ENCODE data around the gene CMSS1. TPM values are rescaled to one million over a fixed set of nuclear protein-coding genes. Genes with fewer than 3 reads are reported as not detected.

Gene CMSS1
- total RNA-seq, 5 donors from 2014 or later (not counting 1 experiment from before 2014, with no cell fraction given), result 16.2 to 22.0 (median 18.3) TPM

DNA sequence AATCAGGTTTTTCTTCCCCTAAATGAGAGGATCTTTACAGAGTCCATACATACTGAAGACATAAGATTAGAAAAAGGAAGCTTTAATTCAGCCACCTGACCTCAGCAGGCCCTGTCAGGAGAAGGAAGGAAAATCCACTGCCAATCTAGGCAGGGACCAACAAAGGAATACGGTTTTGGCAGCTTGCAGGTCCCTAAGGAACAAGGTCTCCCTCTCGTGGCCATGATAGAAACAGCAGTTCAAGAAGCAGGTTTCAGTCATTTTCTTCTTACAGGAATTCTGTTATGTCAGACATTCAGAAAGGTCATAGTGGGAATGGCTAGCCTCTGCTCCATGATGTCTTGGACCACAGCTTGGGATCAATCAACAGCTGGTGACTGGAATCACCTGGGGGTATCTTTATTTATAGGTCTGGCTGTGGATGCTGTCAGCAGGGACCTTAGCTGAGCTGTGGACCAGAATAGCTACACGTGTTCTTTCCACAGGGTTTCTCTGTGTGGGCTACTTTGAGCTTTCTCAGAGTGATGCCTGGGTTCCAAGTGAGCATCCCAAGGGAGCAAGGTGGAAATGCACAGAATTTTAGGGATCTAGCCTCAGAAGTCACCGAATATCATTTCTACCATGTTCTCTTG lies 9.4 kb upstream of the CMSS1 start:
- DNase-seq (peak in 19 of 35 experiments; percentile 7 to 72 (median 22)), ATAC-seq (replicated peaks in 1 of 4) (peak in 3 of 4 experiments; percentile 37 to 45 (median 44))
- WGBS (ENCODE audit: insufficient coverage), result 45% methylated on average over 2 of the region's 4 CpGs
- Histone ChIP-seq H3K4me3 (ENCODE audit: control insufficient read depth in 1 of 2, extremely low read depth in 1 of 2, low read length in 1 of 2) (no peak overlapping the region), H3K36me3 (ENCODE audit: control insufficient read depth in 2 of 2, extremely low read depth in 1 of 2, insufficient read depth in 1 of 2, low read length in 1 of 2) (no peaks in the 10 kb centered on the region), H3K27me3 (replicated peaks in 1 of 2; ENCODE audit: control insufficient read depth in 2 of 2, extremely low read depth in 1 of 2, insufficient read depth in 2 of 2, low read length in 1 of 2) (peaks cover 0 to 5% of the 10 kb centered on the region in 2 experiments), H3K9me3 (no peaks in the 10 kb centered on the region), H3K27ac (ENCODE audit: low read length) (no peak overlapping the region), H3K4me1 (ENCODE audit: control insufficient read depth in 1 of 2, extremely low read depth in 1 of 2, insufficient read depth in 2 of 2, low read length in 2 of 2) (no peaks in the 10 kb centered on the region)
- peaks cover 9% of the 10 kb centered on the region for H3K36me3 Mint-ChIP-seq
- H3K4me3 Mint-ChIP-seq, result no peak overlapping the region
- CTCF ChIA-PET, result interaction anchor here (0.6 to 1.7 kb wide), 12 partner anchors 9 to 993 kb away, joined by 3 to 7 read pairs (median 4); partner anchors contain the start of gene CMSS1 (in 2 of the 2)
- POLR2A ChIA-PET, result no interaction called here
- H3K27me3 Mint-ChIP-seq, result no peaks in the 10 kb centered on the region
- H3K27ac Mint-ChIP-seq, result no peak overlapping the region
- peaks cover 6 to 8% (median 7%) of the 10 kb centered on the region in 3 donors for H3K9me3 Mint-ChIP-seq
- H3K4me1 Mint-ChIP-seq, result peaks cover 2 to 4% (median 3%) of the 10 kb centered on the region in 3 donors

DNA sequence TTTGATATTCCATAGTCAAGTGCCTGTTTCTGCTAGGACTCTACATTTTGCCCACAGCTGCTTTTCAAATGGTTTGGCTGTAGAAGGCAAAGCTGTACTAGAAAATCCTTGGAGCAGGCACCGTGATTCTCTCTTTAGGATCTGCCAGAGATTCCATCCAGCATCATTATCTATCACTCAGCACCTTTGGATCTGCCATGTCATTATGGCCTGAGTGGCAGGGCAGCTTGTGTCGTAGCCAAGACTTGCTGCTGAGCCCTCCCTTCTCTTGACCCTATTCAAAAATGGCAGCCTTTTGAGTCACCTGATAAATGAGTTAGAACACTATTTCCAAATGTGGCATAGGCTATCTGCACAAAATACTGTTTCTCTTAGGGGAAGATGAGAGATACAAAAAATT lies 8.1 kb upstream of the CMSS1 start:
- CTCF ChIA-PET, result interaction anchor here in 1 of 2 donors (1.1 kb wide), 1 partner anchor 22 kb away, joined by 4 read pairs; no protein-coding TSS in a partner anchor
- ATAC-seq (replicated peaks in 1 of 4) (no peak), DNase-seq (no peak)
- Mint-ChIP-seq H3K4me3 (no peak overlapping the region), H3K27ac (no peak overlapping the region), H3K36me3 (peaks cover 5% of the 10 kb centered on the region), H3K27me3 (no peaks in the 10 kb centered on the region), H3K4me1 (peaks cover 2 to 4% (median 3%) of the 10 kb centered on the region in 3 donors), H3K9me3 (peaks cover 6 to 8% (median 7%) of the 10 kb centered on the region in 3 donors)
- POLR2A ChIA-PET, result no interaction called here
- Histone ChIP-seq H3K4me1 (ENCODE audit: control insufficient read depth in 1 of 2, extremely low read depth in 1 of 2, insufficient read depth in 2 of 2, low read length in 2 of 2) (no peaks in the 10 kb centered on the region), H3K27ac (ENCODE audit: low read length) (no peak overlapping the region), H3K27me3 (replicated peaks in 1 of 2; ENCODE audit: control insufficient read depth in 2 of 2, extremely low read depth in 1 of 2, insufficient read depth in 2 of 2, low read length in 1 of 2) (peaks cover 0 to 5% of the 10 kb centered on the region in 2 experiments), H3K9me3 (no peaks in the 10 kb centered on the region), H3K36me3 (ENCODE audit: control insufficient read depth in 2 of 2, extremely low read depth in 1 of 2, insufficient read depth in 1 of 2, low read length in 1 of 2) (no peaks in the 10 kb centered on the region), H3K4me3 (ENCODE audit: control insufficient read depth in 1 of 2, extremely low read depth in 1 of 2, low read length in 1 of 2) (no peak overlapping the region)
- WGBS (ENCODE audit: insufficient coverage), result 55% methylated on average over 2 of the region's 2 CpGs

DNA sequence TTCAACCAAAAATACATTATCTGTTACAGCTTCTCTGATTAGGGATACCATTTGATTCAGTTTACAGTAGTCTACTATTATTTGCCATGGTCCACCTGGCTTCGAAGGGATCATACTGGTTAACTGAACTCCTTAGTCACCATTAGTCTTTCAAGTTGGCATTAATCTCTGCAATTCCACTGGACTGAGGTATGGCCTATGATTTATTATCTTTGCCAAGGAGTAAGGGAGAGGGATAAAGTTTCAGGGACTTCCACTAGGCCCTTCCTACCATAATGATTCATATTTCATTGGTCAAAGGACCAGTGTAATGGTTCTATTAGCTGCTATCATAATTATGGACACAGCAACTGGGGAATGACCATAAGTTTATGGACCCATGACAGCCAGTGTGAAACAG lies 7.3 kb upstream of the CMSS1 start:
- no peak for DNase-seq

DNA sequence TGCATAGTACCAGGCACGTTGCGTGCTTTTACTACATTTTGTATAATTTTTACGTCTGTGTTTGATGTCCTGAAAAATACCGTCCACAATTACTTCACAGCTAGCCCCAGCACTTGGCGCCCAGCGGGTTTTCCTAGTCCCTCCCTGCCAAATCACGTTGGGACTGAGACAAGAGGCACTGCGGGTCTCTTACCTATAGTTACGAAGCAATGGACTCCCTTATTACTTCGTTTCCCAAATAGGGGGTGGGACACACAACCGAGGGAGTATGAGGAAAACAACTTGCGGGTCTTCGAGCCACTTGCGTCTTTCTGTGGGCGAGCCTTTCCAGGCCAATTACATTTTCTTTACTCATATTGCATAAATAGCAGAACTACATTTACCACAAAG lies 620 bp upstream of the CMSS1 start:
- Histone ChIP-seq H3K36me3 (ENCODE audit: control insufficient read depth in 2 of 2, extremely low read depth in 1 of 2, insufficient read depth in 1 of 2, low read length in 1 of 2) (no peaks in the 10 kb centered on the region), H3K27ac (ENCODE audit: low read length) (peak overlapping the region; percentile 78), H3K4me1 (ENCODE audit: control insufficient read depth in 1 of 2, extremely low read depth in 1 of 2, insufficient read depth in 2 of 2, low read length in 2 of 2) (peaks cover 5 to 15% of the 10 kb centered on the region in 2 experiments), H3K9me3 (no peaks in the 10 kb centered on the region), H3K4me3 (ENCODE audit: control insufficient read depth in 1 of 2, extremely low read depth in 1 of 2, low read length in 1 of 2) (peak overlapping the region; percentile 69 to 88), H3K27me3 (replicated peaks in 1 of 2; ENCODE audit: control insufficient read depth in 2 of 2, extremely low read depth in 1 of 2, insufficient read depth in 2 of 2, low read length in 1 of 2) (no peaks in the 10 kb centered on the region)
- Mint-ChIP-seq H3K4me1 (peaks cover 41 to 48% (median 48%) of the 10 kb centered on the region in 3 donors), H3K27ac (peak overlapping the region; percentile 99), H3K27me3 (no peaks in the 10 kb centered on the region), H3K9me3 (no peaks in the 10 kb centered on the region), H3K36me3 (peaks cover 3% of the 10 kb centered on the region), H3K4me3 (peak overlapping the region; percentile 86 to 98 (median 96))
- CTCF ChIA-PET, result interaction anchor here in 1 of 2 donors (1.0 to 1.5 kb wide), 3 partner anchors 9 to 441 kb away, joined by 3 to 17 read pairs (median 4); no protein-coding TSS in a partner anchor
- POLR2A ChIA-PET, result interaction anchor here in 1 of 2 donors (0.6 to 1.0 kb wide), 2 partner anchors 916 to 1261 kb away, joined by 3 to 9 read pairs; partner anchors contain the start of gene DCBLD2
- DNase-seq (peak in 3 of 35 experiments; percentile 1 to 43 (median 5)), ATAC-seq (replicated peaks in 1 of 4) (no peak)
- WGBS (ENCODE audit: insufficient coverage), result 20% methylated on average over 8 of the region's 15 CpGs

More for the DNA sequence above, 7.3 kb upstream of the CMSS1 start:
- Histone ChIP-seq H3K36me3 (ENCODE audit: control insufficient read depth in 2 of 2, extremely low read depth in 1 of 2, insufficient read depth in 1 of 2, low read length in 1 of 2) (no peaks in the 10 kb centered on the region), H3K4me1 (ENCODE audit: control insufficient read depth in 1 of 2, extremely low read depth in 1 of 2, insufficient read depth in 2 of 2, low read length in 2 of 2) (no peaks in the 10 kb centered on the region), H3K9me3 (no peaks in the 10 kb centered on the region), H3K27ac (ENCODE audit: low read length) (no peak overlapping the region), H3K4me3 (ENCODE audit: control insufficient read depth in 1 of 2, extremely low read depth in 1 of 2, low read length in 1 of 2) (no peak overlapping the region), H3K27me3 (replicated peaks in 1 of 2; ENCODE audit: control insufficient read depth in 2 of 2, extremely low read depth in 1 of 2, insufficient read depth in 2 of 2, low read length in 1 of 2) (no peaks in the 10 kb centered on the region)
- Mint-ChIP-seq H3K36me3 (peaks cover 3% of the 10 kb centered on the region), H3K4me3 (no peak overlapping the region), H3K9me3 (peaks cover 5 to 6% (median 5%) of the 10 kb centered on the region in 3 donors), H3K4me1 (peaks cover 2 to 4% (median 3%) of the 10 kb centered on the region in 3 donors), H3K27ac (no peak overlapping the region), H3K27me3 (no peaks in the 10 kb centered on the region)
- WGBS (ENCODE audit: insufficient coverage), result no CpG with 5 or more reads among the region's 1 CpG
- ChIA-PET CTCF (interaction anchor here in 1 of 2 donors (1.1 kb wide), 1 partner anchor 444 kb away, joined by 3 read pairs; no protein-coding TSS in a partner anchor), POLR2A (no interaction called here)
- ATAC-seq (replicated peaks in 1 of 4), result no peak

DNA sequence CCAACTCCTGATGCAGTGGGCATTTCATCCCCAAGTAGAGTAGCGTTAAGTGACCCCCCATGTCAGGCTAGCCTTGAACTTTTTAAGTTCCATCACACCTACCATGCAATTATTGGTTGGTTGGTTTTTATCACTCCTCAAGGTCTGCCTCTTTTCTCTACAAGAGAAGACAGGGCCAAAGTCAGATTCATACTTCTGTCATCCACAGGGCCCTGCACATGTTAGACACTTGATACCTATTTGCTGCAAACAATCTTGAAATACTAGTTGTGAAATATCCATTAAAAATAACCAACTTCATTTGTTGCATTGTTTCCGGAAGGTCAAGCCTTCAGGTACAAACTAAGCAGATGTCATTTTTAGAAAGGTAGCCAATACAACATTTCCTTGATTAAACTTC lies 1.2 kb downstream of the CMSS1 start:
- H3K27ac Mint-ChIP-seq, result no peak overlapping the region
- no peak for DNase-seq
- H3K4me3 ChIP-seq (ENCODE audit: control insufficient read depth in 1 of 2, extremely low read depth in 1 of 2, low read length in 1 of 2), result no peak overlapping the region
- no peaks in the 10 kb centered on the region for H3K9me3 ChIP-seq
- CTCF ChIA-PET, result interaction anchor here (0.6 to 1.6 kb wide), 3 partner anchors 10 to 439 kb away, joined by 3 to 7 read pairs (median 4); no protein-coding TSS in a partner anchor
- peak overlapping the region; percentile 86 to 98 (median 96) for H3K4me3 Mint-ChIP-seq
- WGBS (ENCODE audit: insufficient coverage), result no CpG with 5 or more reads among the region's 2 CpGs
- no peaks in the 10 kb centered on the region for H3K27me3 ChIP-seq (replicated peaks in 1 of 2; ENCODE audit: control insufficient read depth in 2 of 2, extremely low read depth in 1 of 2, insufficient read depth in 2 of 2, low read length in 1 of 2)
- H3K27me3 Mint-ChIP-seq, result no peaks in the 10 kb centered on the region
- no peaks in the 10 kb centered on the region for H3K9me3 Mint-ChIP-seq
- no peak overlapping the region for H3K27ac ChIP-seq (ENCODE audit: low read length)
- peaks cover 3% of the 10 kb centered on the region for H3K36me3 Mint-ChIP-seq
- peaks cover 49 to 53% (median 50%) of the 10 kb centered on the region in 3 donors for H3K4me1 Mint-ChIP-seq
- no peaks in the 10 kb centered on the region for H3K36me3 ChIP-seq (ENCODE audit: control insufficient read depth in 2 of 2, extremely low read depth in 1 of 2, insufficient read depth in 1 of 2, low read length in 1 of 2)
- ATAC-seq (replicated peaks in 1 of 4), result no peak
- peaks cover 5 to 15% of the 10 kb centered on the region in 2 experiments for H3K4me1 ChIP-seq (ENCODE audit: control insufficient read depth in 1 of 2, extremely low read depth in 1 of 2, insufficient read depth in 2 of 2, low read length in 2 of 2)
- POLR2A ChIA-PET, result interaction anchor here in 1 of 2 donors (0.6 to 1.1 kb wide), 3 partner anchors 13 to 442 kb away, joined by 3 to 4 read pairs (median 3); partner anchors contain the start of gene TBC1D23
